NCI-H748 treated with DMSO at 0.1 percent for 48 hours (cell line): ENCODE measurements around the gene CPAMD8.

Experiments
- DNase-seq: peaks from one replicate; lab custom pipeline; 2025; lab: John Stamatoyannopoulos, UW

The CPAMD8 gene

DNA sequence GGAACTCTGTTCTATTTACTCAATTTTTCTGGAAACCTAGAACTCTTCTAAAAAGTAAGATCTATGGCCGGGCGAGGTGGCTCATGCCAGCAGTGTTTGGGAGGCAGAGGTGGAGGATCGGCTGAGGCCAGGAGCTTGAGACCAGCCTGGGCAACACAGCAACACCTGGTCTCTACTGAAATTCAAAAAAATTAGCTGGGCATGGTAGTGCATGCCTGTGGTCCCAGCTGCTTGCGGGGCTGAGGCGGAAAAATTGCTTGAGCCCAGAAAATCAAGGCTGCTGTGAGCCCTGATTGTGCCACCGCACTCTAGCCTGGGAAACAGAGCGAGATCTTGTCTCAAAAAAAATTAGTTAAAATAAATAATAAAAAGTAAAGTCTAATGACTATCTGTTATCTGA is 109.2 kb downstream of the CPAMD8 start:
- no peak for DNase-seq

DNA sequence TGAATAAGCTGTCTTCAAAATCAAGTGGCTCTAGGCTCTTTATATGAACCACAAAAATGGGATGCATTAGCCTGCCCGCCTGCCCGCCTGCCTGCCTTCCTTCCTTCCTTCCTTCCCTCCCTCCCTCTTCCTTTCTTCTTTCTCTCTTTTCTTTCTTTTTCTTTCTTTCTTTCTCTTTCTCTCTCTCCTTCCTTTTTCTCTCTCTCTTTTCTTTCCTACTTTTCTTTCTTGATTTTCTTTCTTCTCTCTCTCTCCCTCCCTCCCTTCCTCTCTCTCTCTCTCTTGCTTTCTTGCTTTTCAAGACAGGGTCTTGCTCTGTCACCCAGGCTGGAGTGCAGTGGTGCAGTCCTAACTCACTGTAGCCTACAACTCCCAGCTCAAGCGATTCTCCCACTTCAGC is 110.9 kb downstream of the CPAMD8 start:
- DNase-seq, result no peak

DNA sequence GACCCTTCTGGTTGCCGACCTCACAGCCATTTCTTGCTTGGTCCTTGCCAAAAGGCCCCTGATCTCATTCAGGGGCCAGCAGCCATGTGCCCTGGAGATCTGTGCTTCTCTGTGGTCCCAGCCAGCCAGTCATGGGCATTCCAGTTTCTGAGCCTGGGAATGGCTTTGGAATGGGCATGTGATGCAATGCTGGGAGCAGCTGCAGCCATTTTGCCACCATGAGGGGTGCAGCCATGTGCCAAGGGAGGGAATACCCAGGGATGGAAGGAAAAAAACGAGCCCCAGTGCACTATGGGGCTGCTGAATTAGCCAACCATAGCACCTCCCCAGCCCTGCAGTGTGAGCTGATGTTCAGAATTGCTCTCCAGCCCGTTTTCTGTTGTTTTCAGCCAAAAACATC is 111.5 kb downstream of the CPAMD8 start:
- DNase-seq, result no peak

DNA sequence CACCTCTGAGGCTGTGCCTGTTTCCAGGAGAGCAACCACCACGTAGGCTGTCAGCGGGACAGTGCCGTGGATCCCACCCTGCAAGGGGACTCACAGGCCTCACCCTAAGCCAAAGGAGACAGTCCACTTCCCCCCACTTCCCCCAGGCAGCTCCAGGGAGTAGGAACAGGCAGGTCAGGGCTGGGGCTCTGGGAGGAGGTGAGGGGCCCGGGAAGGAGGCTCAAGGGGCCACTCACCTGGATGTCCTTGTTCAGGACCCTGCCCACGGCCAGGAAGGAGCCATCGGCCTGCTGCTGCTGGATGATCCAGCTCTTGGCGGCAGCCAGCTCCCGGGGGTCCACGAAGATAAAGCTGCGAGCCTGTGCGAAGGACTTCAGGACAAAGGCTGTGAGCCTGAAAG is 112.2 kb downstream of the CPAMD8 start:
- DNase-seq, result no peak

- no peak for DNase-seq
Observed at GRCh38 chr19:16912780-16913179, 113.8 kb downstream of the CPAMD8 start.

DNA sequence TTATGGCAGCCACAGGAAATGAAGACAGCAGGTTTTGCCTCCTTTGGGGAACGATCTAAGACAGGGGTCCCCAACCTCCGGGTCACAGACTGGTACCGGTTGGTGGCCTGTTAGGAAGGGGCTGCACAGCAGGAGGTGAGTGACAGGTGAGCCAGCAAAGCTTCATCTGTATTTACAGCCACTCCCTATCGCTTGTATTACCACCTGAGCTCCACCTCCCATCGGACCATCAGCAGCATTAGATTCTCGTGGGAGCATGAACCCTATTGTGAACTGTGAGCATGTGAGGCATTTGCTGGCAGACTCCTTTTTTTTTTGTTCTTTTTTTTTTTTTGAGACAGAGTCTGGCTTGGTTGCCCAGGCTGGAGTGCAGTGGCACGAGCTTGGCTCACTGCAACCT is 115.6 kb downstream of the CPAMD8 start:
- no peak for DNase-seq

GRCh38 chr19:16908759-16909158 is 117.9 kb downstream of the CPAMD8 start:
- no peak for DNase-seq

- no peak for DNase-seq
Observed at GRCh38 chr19:16904599-16904998, 122.0 kb downstream of the CPAMD8 start.

DNA sequence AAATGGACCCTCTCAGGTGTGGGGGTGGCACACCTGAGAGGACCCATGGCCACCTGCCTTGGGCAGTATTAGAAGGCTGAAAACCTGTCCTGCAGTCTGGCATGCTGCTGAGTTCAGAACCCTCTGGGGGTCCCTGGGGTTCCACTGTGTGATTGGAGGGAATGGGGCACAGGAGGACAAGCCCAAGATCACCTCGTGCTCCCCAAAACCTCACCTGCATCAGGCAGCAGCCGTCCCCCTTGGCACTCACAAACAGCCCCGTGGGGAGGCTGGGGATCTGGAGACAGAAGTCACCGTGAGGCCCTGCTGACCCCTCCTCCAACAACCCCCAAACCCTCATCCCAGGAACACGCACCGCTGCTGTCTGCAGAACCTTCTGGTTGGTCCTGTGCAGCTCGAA is 123.3 kb downstream of the CPAMD8 start:
- no peak for DNase-seq

- DNase-seq, result no peak
Observed at GRCh38 chr19:16902545-16902944, 124.1 kb downstream of the CPAMD8 start.

- DNase-seq, result no peak
Observed at GRCh38 chr19:16901491-16902175, 125.0 kb downstream of the CPAMD8 start.

DNA sequence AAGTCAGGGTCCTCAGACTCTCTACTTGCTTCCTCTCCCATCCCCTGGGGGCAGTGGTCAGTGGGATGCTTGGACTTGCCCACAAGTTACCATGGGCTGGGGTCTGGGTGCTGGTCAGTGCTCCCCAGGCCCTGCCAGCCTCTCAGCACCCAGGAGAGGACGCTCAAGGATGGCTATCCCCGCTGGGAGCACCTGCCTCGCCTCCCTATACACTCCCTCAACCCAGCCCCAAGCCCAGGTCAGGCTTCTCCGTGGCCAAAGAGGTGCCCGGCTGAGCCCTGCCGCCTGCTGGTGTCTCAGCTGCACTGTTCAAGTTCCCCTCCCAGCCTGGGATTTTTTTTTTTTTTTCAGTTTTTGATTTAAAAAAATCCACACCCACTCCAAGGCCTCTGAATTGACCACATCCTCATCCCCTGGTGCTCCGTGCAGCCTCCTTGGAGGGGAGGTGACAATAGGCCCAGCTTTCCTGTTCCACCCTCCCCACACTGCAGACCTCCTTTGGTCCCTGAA is 127.0 kb downstream of the CPAMD8 start:
- no peak for DNase-seq

DNA sequence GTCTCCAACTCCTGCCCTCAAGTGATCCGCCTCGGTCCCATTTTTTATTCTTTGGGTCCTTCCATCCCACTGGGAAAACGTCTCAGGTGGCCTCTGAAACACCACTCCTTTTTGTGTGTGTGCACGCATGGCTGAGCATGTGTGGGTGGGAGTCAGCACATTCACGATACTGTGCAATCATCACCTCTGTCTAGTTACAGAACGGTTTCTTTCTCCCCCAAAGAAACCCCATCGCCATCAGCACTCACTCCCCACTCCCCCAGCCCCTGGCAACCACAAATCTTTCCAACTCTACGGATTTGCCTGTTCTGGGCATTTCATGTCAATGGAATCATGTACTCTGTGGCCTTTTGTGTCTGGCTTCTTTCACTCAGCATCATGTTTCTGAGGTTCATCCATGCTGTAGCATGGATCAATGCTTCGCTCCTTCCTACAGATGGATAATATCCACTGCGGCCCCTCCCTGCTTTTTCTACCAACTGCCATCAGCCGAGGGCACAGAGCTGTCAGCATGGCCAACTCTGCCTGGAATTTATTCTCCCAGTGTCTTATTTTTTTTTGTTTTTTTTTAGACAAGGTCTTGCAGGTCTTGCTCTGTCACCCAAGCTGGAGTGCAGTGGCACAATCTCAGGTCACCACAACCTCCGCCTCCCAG is 128.1 kb downstream of the CPAMD8 start:
- no peak for DNase-seq

GRCh38 chr19:16897856-16898161 is 128.8 kb downstream of the CPAMD8 start:
- no peak for DNase-seq

DNA sequence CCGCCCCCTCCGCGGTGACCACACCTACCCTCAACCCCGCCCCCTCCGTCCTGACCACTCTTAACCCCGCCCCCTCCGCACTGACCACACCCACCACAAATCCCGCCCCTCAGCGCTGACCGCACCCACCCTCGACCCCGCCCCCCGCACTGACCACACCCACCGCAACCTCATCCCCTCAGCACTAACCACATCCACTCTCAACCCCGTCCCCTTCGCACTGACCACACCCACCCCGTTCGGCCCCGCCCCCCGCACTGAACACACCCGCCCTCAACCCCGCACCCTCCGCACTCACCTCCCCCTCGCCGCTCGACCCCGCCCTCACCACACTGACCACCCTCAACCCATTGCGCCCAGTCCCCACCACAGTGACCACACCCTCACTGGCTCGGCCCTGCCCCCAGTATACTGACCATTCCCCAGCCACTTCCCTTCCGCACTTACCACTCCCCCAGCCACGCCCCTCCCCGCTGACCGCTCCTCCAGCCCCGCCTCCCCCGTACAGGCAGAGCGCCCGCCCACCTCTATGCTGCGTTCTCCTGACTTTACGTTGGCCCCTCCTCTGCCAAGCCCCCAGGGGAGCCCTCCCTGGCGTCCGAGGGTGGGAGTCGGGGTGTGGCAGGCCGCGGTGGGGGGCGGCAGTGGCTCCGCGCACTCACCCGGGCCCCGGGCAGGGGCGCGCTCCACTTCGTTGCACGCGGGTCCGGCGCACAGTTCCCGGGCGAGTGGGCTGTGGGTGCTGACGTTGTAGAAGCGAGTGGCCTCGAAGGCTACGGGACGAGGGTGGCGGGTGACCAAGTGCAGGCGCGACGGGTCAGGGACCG is 129.4 kb downstream of the CPAMD8 start:
- no peak for DNase-seq

DNA sequence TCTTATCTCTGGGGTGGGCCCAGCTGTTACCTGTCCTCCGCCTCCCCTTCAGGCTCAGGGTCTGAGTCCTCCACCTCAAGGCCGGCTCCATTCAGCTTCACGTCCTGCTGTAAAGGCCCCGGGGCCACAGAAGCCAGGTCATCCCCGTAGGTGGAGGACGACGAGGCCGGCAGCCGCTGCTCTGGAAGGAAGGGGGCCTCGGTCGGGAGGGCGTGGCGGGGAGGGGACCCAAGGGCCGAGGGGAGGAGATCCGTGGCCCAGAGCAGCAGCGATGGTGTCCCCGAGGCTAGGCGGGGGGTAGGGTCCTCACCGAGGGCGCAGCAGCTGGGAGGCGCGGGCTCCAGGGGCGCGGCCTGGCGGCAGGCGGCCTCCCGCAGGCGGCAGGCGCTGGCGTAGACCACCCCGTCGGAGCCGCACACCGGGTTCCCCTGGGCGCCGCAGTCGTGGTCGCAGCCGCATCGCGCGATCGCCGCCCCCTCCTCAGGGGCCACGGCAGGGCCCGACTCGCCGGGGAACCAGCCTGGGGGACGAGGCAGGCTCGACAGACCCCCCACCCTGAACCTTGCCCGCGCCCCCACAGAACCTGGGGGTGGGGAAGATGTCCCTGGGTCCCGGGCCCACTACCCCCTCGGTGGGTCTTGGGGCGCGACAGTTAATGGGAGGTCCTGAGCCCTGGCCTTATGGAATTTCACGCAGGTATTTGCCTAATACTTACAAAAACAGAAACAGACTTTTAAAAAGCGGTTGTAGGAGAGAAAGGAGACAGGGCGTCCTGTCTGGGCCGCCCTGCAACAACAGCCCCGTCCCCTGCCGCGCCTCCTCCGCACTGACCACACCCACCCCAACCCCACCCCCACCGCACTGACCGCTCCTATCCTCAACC is 130.2 kb downstream of the CPAMD8 start:
- no peak for DNase-seq

- DNase-seq, result no peak
Observed at GRCh38 chr19:16895467-16896145, 131.0 kb downstream of the CPAMD8 start.

- DNase-seq, result no peak
Observed at GRCh38 chr19:16894080-16894479, 132.5 kb downstream of the CPAMD8 start.

- DNase-seq, result no peak
Observed at GRCh38 chr19:16893686-16893989, 133.0 kb downstream of the CPAMD8 start.

DNA sequence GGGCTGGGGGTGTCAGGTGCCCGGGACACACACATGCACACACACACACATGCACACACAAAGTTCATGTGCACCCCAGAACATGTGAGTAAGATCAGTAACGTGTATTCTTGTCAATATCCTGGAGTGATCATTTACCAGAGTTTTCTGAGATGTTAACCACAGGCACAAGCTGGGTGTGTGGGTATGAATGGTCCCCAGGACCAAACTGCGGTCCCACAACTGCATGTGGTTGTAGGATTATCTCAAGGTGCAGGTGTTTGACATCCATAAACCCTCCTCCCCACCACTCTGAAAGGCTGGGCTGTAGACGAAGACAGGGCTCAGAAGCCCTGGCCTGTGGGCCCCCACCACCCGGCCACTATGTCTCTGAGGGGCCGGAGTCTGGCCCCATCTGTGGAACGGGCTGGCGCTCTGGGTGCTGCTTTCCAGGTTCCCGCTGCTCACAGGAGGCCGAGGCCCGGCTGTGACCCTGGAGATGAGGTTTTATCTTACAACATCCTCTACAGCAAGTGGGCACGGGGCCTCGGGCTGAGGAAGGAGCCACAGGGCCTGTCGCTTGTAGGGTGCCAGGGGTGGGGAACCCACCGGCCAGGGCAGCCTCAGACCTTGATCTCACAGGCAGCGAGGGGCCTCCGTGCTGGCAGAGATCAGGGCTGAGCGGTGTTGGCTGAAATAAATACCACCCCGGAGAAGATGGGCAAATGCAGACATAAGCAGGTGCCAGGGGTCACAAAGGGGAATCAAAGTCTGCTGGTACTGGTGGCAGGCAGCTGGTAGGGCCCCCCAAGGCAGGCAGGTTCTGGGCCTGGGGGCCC is 133.5 kb downstream of the CPAMD8 start:
- no peak for DNase-seq

DNA sequence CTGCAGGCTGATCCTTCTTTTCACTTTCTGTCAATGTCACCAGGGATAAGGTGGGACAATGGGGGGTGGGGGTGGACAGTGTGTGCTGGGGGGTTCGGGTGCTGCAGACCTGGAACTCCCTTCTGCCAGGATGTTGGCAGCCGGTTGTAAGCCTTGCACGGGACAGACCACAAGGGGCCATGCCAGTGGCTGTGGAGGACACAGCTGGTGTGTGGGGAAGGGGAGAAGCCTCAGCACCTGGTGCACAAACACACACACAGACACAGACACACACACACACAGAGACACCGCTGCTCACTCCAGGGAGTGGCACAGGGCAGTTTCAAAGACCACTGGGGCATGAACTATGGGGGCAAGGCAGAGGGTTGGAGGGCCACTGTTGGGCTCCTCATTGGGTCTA is 134.2 kb downstream of the CPAMD8 start:
- no peak for DNase-seq
